ENCODE measurements around the gene GPR132.

GRCh38 chr14:105069871-105070759, 4.9 kb upstream of the GPR132 start:
- no peak for TF ChIP-seq CTCF (IDR thresholded peaks at IDR 0.05)
- TF ChIP-seq CHD2 (IDR thresholded peaks at IDR 0.05; ENCODE audit: low read length, partially characterized antibody), result no peak

Measured in A549 (cell line).